Measurements from ENCODE around the gene NASP.

NASP gene

GRCh38 chr1:45666836-45667235 lies 83.0 kb downstream of the NASP start:
- no peak for DNase-seq (ENCODE audit: extremely low read depth in 1 of 2, low read depth in 1 of 2)

- no peak for DNase-seq (ENCODE audit: extremely low read depth in 1 of 2, low read depth in 1 of 2)
Observed at GRCh38 chr1:45667321-45668111, 83.7 kb downstream of the NASP start.

Data from stimulated activated CD8-positive, alpha-beta memory T cell treated with anti-CD3 and anti-CD28 coated beads, Interleukin-7, amount 100 ng/mL, for 48 hours (primary cell).